ACC112 (cell line): ENCODE results near the gene UNCX.
"Not testable (repeated sequence)": the region's sequence is repeated elsewhere in the genome, so short reads cannot be mapped to it uniquely, and the experiment has no call there.

Experiments
- H2AFZ ChIP-seq: fragments of 200-600 bp; sonication (generic); one replicate; pipeline ENCODE4 v1.6.0; 2017; ENCODE audit warnings: antibody characterized with exemption, low read length; ENCODE audit not compliant: unreplicated experiment
- H3K27ac ChIP-seq: fragments of 200-600 bp; sonication (generic); 2 replicates; pipeline ENCODE4 v1.5.1; 2014; ENCODE audit warnings: low read depth, mild to moderate bottlenecking, antibody characterized with exemption, low read length, moderate library complexity
- H3K27me3 ChIP-seq: fragments of 200-600 bp; sonication (generic); 2 replicates; pipeline ENCODE4 v1.6.1; 2014; ENCODE audit warnings: mild to moderate bottlenecking, antibody characterized with exemption, low read length, moderate library complexity, mixed read lengths; ENCODE audit not compliant: insufficient read depth
- H3K36me3 ChIP-seq: fragments of 200-600 bp; sonication (generic); 2 replicates; pipeline ENCODE4 v1.6.1; 2016; ENCODE audit warnings: mild to moderate bottlenecking, antibody characterized with exemption, low read length, moderate library complexity, mixed read lengths; ENCODE audit not compliant: insufficient read depth
- H3K4me1 ChIP-seq: fragments of 200-600 bp; sonication (generic); one replicate; pipeline ENCODE4 v1.6.1; 2016; ENCODE audit warnings: low read length, mixed read lengths; ENCODE audit not compliant: insufficient read depth, unreplicated experiment, control insufficient read depth
- H3K4me3 ChIP-seq: fragments of 200-600 bp; sonication (generic); 2 replicates; pipeline ENCODE4 v1.5.1; 2014; ENCODE audit warnings: mild to moderate bottlenecking, low read depth, low read length
- H3K79me2 ChIP-seq: fragments of 200-600 bp; sonication (generic); one replicate; pipeline ENCODE4 v1.6.0; 2016; ENCODE audit warnings: low read length; ENCODE audit not compliant: control insufficient read depth, unreplicated experiment, insufficient read depth

UNCX gene

GRCh38 chr7:1253681-1254181 lies 21.1 kb downstream of the UNCX start:
- no peaks in the 10 kb centered on the region for H3K4me1 ChIP-seq
- H2AFZ ChIP-seq = no peak overlapping the region
- no peak overlapping the region for H3K4me3 ChIP-seq
- peaks cover 92% of the 10 kb centered on the region for H3K27me3 ChIP-seq
- H3K36me3 ChIP-seq = no peaks in the 10 kb centered on the region
- H3K79me2 ChIP-seq = no peaks in the 10 kb centered on the region
- no peak overlapping the region for H3K27ac ChIP-seq

GRCh38 chr7:1254281-1255079 lies 21.8 kb downstream of the UNCX start:
- Histone ChIP-seq H3K27me3 (peaks cover 92% of the 10 kb centered on the region), H3K4me1 (no peaks in the 10 kb centered on the region), H3K36me3 (no peaks in the 10 kb centered on the region), H2AFZ (no peak overlapping the region), H3K79me2 (no peaks in the 10 kb centered on the region), H3K4me3 (no peak overlapping the region), H3K27ac (no peak overlapping the region)

- H3K27me3 ChIP-seq = peaks cover 92% of the 10 kb centered on the region
- no peaks in the 10 kb centered on the region for H3K4me1 ChIP-seq
- H2AFZ ChIP-seq = no peak overlapping the region
- no peaks in the 10 kb centered on the region for H3K36me3 ChIP-seq
- no peak overlapping the region for H3K27ac ChIP-seq
- H3K4me3 ChIP-seq = no peak overlapping the region
- H3K79me2 ChIP-seq = no peaks in the 10 kb centered on the region
Measured at GRCh38 chr7:1255080-1255816, 22.6 kb downstream of the UNCX start.

- Histone ChIP-seq H3K4me1 (no peaks in the 10 kb centered on the region), H3K27me3 (peaks cover 94% of the 10 kb centered on the region), H3K27ac (no peak overlapping the region), H3K4me3 (no peak overlapping the region), H3K79me2 (no peaks in the 10 kb centered on the region), H2AFZ (no peak overlapping the region), H3K36me3 (no peaks in the 10 kb centered on the region)
Measured at GRCh38 chr7:1255817-1256340, 23.2 kb downstream of the UNCX start.

GRCh38 chr7:1256621-1257020 lies 23.9 kb downstream of the UNCX start:
- H3K36me3 ChIP-seq = no peaks in the 10 kb centered on the region
- H2AFZ ChIP-seq = no peak overlapping the region
- no peak overlapping the region for H3K4me3 ChIP-seq
- H3K79me2 ChIP-seq = no peaks in the 10 kb centered on the region
- peaks cover 91% of the 10 kb centered on the region for H3K27me3 ChIP-seq
- H3K4me1 ChIP-seq = no peaks in the 10 kb centered on the region
- H3K27ac ChIP-seq = no peak overlapping the region

GRCh38 chr7:1257221-1257620 lies 24.5 kb downstream of the UNCX start:
- Histone ChIP-seq H3K27ac (no peak overlapping the region), H3K4me3 (no peak overlapping the region), H3K36me3 (no peaks in the 10 kb centered on the region), H3K79me2 (no peaks in the 10 kb centered on the region), H2AFZ (no peak overlapping the region), H3K4me1 (no peaks in the 10 kb centered on the region), H3K27me3 (peaks cover 85% of the 10 kb centered on the region)

GRCh38 chr7:1257863-1258262 lies 25.2 kb downstream of the UNCX start:
- Histone ChIP-seq H3K27ac (no peak overlapping the region), H2AFZ (no peak overlapping the region), H3K4me1 (no peaks in the 10 kb centered on the region), H3K27me3 (peaks cover 85% of the 10 kb centered on the region), H3K79me2 (no peaks in the 10 kb centered on the region), H3K4me3 (no peak overlapping the region), H3K36me3 (no peaks in the 10 kb centered on the region)

- H3K79me2 ChIP-seq = no peaks in the 10 kb centered on the region
- H2AFZ ChIP-seq = no peak overlapping the region
- peaks cover 86% of the 10 kb centered on the region for H3K27me3 ChIP-seq
- no peak overlapping the region for H3K27ac ChIP-seq
- no peaks in the 10 kb centered on the region for H3K4me1 ChIP-seq
- no peaks in the 10 kb centered on the region for H3K36me3 ChIP-seq
- no peak overlapping the region for H3K4me3 ChIP-seq
Measured at GRCh38 chr7:1259621-1260243, 27.1 kb downstream of the UNCX start.

- no peaks in the 10 kb centered on the region for H3K4me1 ChIP-seq
- no peaks in the 10 kb centered on the region for H3K36me3 ChIP-seq
- H2AFZ ChIP-seq = no peak overlapping the region
- H3K27me3 ChIP-seq = peaks cover 86% of the 10 kb centered on the region
- no peak overlapping the region for H3K27ac ChIP-seq
- H3K4me3 ChIP-seq = no peak overlapping the region
- H3K79me2 ChIP-seq = no peaks in the 10 kb centered on the region
Measured at GRCh38 chr7:1260244-1260635, 27.6 kb downstream of the UNCX start.

- not testable (repeated sequence) for H3K79me2 ChIP-seq, H3K4me3 ChIP-seq, H3K4me1 ChIP-seq, H2AFZ ChIP-seq, H3K36me3 ChIP-seq, H3K27ac ChIP-seq
- peaks cover 86% of the 10 kb centered on the region for H3K27me3 ChIP-seq
Measured at GRCh38 chr7:1261036-1261435, 28.4 kb downstream of the UNCX start.
